H1 (cell line): ENCODE data around the gene PPRC1. TPM values are rescaled to one million over a fixed set of nuclear protein-coding genes. Genes with fewer than 3 reads are reported as not detected.

Experiments
- ATF2 ChIP-seq: IDR thresholded peaks from 2 replicates; pipeline ENCODE4 v1.6.1; 2012; ENCODE audit warnings: low read length, inconsistent platforms
- CEBPB ChIP-seq: IDR thresholded peaks from 2 replicates; pipeline ENCODE4 v1.6.1; 2012; ENCODE audit warnings: low read depth, low read length
- CTBP2 ChIP-seq: IDR thresholded peaks from 2 replicates; pipeline ENCODE4 v1.7.0; 2011; ENCODE audit warnings: borderline replicate concordance, mild to moderate bottlenecking, moderate library complexity, mixed read lengths, low read length; ENCODE audit not compliant: insufficient read depth, insufficient read length
- JUND ChIP-seq: IDR thresholded peaks from 2 replicates; pipeline ENCODE4 v1.6.1; 2011; ENCODE audit warnings: mild to moderate bottlenecking, improper control_type of control experiment, low read length
- KDM4A ChIP-seq: IDR thresholded peaks from one replicate; pipeline ENCODE4 v1.7.1; 2012; ENCODE audit warnings: low read depth, mild to moderate bottlenecking, moderate library complexity, low read length, inconsistent platforms; ENCODE audit not compliant: severe bottlenecking
- RBBP5 ChIP-seq: IDR thresholded peaks from 2 replicates; pipeline ENCODE4 v1.7.1; 2012; ENCODE audit warnings: low read depth, mild to moderate bottlenecking, inconsistent platforms, low read length, moderate library complexity, borderline replicate concordance
- SP1 ChIP-seq: IDR thresholded peaks from 2 replicates; pipeline ENCODE4 v1.6.1; 2011; ENCODE audit warnings: low read depth, low read length
- SP2 ChIP-seq: IDR thresholded peaks from 2 replicates; pipeline ENCODE4 v1.6.1; 2012; ENCODE audit warnings: mild to moderate bottlenecking, low read length, inconsistent platforms
- TAF1 ChIP-seq: IDR thresholded peaks from 2 replicates; pipeline ENCODE4 v1.6.1; 2011; ENCODE audit warnings: mild to moderate bottlenecking, low read depth, low read length
- polyA plus RNA-seq, 7 experiments: library from polyadenylated mRNA; depleted of rRNA in 3 of 7; stranded (reverse) in 5 of 7; unstranded in 2 of 7; fragments of >200 nt in 5 of 7; fragments of 200-250 nt in 2 of 7; gene quantifications; 1 replicate in 5 of 7; 2 replicates in 1 of 7; 4 replicates in 1 of 7; pipeline versions ENCODE4 v1.2.1 to v1.2.3, GENCODE V29; 2011 to 2013; ENCODE audit warnings: missing spikeins in 2 of 7, mixed read lengths in 2 of 7
- total RNA-seq: library from RNA; stranded (reverse); fragmentation: NEBNext Ultra II Directional; extraction: Animal tissue kit (Norgen Biotek cat#: 25700); gene quantifications from 2 replicates; pipeline ENCODE4 v1.2.1, GENCODE V29; 2021
- TF ChIP-seq, protein P1 (sequence below), 3 experiments: IDR thresholded peaks; 1 replicate in 2 of 3; 2 replicates in 1 of 3; pipeline versions ENCODE4 v1.5.1 to v1.6.1; 2011; ENCODE audit warnings: low read length in 3 of 3, mild to moderate bottlenecking in 3 of 3, inconsistent platforms in 2 of 3, low read depth in 1 of 3, moderate library complexity in 1 of 3; ENCODE audit not compliant: insufficient read depth in 1 of 3; ENCODE audit errors: control extremely low read depth in 1 of 3

The PPRC1 gene
- total and polyA plus RNA-seq, 2 of the 8 experiments (the other 6 are each of a cell fraction or from before 2014, with no cell fraction given) = 46.5 to 88.4 TPM

DNA sequence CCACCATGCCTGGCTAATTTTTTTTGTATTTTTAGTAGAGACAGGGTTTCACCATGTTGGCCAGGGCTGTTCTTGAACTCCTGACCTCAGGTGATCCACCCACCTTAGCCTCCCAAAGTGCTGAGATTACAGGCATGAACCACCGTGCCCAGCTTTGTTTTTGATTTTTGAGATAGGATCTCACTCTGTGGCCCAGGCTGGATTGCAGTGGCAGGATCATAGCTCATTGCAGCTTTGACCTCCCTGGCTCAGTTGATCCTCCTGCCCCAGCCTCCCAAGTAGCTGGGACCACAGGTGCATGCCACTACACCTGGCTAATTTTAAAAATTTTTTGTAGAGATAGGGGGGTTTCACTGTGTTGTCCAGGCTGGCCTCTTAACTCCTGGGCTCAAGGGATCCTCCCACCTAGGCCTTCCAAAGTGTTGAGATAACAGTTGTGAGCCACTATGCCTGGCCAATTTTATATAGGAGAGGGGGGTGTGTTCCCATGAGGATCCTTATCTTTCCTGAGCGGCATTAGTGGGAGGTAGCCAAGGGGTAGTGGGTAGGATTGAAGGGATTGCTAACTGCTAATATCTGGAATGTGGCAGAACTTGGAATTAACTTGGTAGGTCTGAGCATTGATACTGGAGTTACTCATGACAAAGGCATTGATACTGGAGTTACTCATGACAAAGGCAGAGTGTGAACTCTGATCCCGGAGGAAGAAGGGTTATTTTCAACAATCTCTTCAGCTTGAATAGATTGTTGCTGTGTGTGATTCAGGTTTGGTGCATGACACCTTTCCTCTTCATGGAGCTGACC lies 18.3 kb downstream of the PPRC1 start (continued):
- TF ChIP-seq, protein P1, sequence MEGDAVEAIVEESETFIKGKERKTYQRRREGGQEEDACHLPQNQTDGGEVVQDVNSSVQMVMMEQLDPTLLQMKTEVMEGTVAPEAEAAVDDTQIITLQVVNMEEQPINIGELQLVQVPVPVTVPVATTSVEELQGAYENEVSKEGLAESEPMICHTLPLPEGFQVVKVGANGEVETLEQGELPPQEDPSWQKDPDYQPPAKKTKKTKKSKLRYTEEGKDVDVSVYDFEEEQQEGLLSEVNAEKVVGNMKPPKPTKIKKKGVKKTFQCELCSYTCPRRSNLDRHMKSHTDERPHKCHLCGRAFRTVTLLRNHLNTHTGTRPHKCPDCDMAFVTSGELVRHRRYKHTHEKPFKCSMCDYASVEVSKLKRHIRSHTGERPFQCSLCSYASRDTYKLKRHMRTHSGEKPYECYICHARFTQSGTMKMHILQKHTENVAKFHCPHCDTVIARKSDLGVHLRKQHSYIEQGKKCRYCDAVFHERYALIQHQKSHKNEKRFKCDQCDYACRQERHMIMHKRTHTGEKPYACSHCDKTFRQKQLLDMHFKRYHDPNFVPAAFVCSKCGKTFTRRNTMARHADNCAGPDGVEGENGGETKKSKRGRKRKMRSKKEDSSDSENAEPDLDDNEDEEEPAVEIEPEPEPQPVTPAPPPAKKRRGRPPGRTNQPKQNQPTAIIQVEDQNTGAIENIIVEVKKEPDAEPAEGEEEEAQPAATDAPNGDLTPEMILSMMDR (IDR thresholded peaks at IDR 0.05; ENCODE audit: control extremely low read depth in 1 of 3, insufficient read depth in 1 of 3, low read depth in 1 of 3, low read length in 3 of 3) = no peak
- TF ChIP-seq CTBP2 (no peak), KDM4A (no peak), ATF2 (no peak), SP2 (no peak), CEBPB (no peak), SP1 (no peak), TAF1 (no peak), JUND (no peak), RBBP5 (no peak)
- TF ChIP-seq, all 59 proteins: peak for 0
